Stimulated activated CD4-positive, alpha-beta T cell treated with anti-CD3 and anti-CD28 coated beads, Interleukin-1b, Interleukin-23, amount 100 ng/mL, for 1 hour (primary cell): ENCODE measurements around the gene CYB5R3.

Source experiments
- DNase-seq, 2 donors: peaks; one replicate each; pipeline ENCODE4 v3.0.0-alpha.2; 2020; ENCODE audit warnings: low read depth in 2 of 2

Gene CYB5R3

GRCh38 chr22:42649246-42650099 lies at the start of gene CYB5R3:
Gene CYB5R3, minus strand, starts transcription at chr22:42649392. Its CDS starts 77 bp downstream, at chr22:42649315.
- DNase-seq = peak; percentile 51 to 64

GRCh38 chr22:42697542-42698013 lies 48.4 kb upstream of the CYB5R3 start:
- DNase-seq = no peak

DNA sequence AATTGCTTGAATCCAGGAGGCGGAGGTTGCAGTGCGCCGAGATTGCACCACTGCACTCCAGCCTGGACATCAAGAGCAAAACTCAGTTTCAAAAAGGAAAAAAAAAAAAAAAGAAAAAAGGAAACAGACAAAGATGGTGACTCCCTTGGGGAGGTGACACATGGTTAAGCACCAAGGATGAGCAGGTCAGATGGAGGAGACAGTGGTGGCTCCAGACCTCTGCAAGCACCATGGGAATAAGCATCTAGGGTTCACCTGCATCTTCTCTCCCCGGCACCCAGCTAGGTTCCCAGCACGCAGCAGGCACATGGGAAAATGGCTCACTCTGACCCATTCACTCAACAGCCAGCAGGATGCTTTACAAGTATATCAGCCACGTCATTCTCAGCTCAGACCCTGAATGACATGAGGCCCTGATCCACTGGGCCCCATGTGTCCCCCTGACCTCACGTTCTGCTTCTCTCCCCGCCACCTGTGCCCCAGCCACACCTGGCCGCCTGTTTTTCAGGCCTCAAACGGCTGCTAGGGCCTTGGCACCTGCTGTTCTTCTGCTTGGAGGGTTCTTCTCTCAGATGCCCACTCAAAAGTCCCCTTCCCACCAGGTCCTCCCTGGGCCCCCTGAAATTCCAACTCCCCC lies 47.3 kb upstream of the CYB5R3 start:
- no peak for DNase-seq

DNA sequence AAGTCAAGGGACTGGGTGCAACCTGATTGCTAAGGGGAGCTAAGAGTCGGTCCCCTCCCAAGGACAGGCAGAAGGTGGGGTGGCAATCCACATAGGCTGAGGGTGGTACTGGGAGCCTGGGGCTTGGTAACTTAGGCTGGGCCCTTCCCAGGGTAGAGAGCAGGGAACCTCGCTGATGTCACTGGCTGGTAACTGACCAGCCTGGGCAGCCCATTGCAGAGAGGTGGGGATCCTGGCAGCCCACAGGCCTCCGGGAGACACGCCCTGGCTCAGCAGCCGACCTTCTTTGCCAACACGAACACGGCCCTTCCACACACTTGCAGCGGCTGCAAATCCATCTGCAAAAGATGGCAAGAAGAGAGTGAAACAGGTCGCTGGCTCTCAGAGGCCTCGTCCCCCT lies 46.1 kb upstream of the CYB5R3 start:
- DNase-seq = no peak

DNA sequence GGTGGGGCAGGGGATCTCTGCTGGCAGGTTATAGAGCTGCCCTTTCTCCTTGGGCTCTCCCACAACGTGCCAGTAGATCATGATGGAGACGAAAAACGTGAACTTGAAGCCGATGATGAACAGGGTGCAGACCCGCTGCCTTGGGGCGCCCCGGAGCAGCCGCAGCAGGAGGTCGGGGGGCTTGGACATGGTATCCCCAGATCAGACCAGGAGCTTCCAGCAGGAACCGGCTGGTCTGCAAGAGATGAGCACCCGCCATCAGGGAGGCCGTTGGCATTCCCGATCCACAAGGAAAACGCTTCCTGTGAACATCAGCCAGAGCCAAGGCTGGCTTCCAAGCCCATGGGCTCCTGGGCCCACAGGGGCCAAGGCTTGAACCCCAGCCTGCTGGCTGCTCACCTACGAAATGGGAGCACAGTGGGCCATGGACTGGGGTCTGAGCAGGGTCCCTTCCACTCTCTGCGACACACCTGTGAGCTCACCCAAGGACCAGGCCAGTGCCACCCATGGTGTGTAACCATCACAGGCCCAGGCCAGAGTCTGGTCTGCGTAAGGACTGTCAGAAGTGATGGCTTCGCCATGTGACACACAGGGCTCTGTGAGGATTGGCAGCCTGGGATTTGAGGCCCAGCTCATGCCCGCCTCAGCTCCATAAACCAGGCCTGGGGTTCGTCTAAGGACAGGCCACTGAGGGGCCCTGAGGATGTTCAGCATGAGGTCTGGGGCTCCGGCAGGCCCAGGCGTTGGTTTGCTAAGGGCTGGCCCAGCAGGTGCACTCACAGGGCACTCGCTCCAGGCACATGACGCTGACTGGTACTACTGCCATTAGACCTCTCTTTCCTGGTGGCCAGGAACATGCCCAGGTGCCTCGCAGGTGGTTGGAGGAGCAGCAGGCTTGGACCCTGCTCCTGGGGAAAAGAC lies 44.8 kb upstream of the CYB5R3 start:
- DNase-seq = no peak

DNA sequence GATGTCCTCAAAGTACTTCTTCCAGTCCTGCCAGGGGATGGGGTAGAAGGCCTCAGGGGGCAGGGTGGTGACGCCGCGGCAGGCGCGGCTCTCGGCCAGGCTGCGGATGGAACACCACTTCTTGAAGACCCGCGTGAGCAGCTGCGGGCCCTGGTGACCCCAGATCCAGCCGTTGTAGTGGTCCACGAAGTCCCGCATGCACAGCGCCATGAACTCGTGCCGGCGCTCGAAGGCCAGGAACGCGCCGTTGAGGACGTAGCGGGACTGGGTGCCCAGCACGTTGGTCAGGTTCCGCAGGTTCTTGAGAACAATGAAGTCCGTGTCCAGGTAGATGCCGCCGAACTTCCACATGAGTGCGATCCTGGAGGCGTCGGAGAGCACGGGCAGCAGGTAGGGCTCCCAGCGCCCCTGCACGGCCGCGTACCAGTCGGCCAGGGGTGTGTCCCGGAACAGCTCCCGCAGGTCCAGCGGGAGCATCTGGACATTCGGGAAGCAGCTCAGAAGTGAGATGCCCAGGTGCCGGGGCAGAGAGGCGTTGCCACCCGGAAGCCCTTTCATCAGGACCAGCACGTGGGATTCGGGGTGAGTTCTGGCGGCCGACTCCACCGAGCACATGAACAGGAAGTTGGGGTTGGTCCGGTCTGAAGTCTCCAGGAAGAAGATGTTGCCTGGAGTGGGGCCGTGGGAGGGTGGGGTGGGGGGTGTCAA lies 44.0 kb upstream of the CYB5R3 start:
- no peak for DNase-seq

GRCh38 chr22:42692239-42693054 lies 43.3 kb upstream of the CYB5R3 start:
- no peak for DNase-seq

GRCh38 chr22:42691440-42691839 lies 42.2 kb upstream of the CYB5R3 start:
- DNase-seq = no peak

DNA sequence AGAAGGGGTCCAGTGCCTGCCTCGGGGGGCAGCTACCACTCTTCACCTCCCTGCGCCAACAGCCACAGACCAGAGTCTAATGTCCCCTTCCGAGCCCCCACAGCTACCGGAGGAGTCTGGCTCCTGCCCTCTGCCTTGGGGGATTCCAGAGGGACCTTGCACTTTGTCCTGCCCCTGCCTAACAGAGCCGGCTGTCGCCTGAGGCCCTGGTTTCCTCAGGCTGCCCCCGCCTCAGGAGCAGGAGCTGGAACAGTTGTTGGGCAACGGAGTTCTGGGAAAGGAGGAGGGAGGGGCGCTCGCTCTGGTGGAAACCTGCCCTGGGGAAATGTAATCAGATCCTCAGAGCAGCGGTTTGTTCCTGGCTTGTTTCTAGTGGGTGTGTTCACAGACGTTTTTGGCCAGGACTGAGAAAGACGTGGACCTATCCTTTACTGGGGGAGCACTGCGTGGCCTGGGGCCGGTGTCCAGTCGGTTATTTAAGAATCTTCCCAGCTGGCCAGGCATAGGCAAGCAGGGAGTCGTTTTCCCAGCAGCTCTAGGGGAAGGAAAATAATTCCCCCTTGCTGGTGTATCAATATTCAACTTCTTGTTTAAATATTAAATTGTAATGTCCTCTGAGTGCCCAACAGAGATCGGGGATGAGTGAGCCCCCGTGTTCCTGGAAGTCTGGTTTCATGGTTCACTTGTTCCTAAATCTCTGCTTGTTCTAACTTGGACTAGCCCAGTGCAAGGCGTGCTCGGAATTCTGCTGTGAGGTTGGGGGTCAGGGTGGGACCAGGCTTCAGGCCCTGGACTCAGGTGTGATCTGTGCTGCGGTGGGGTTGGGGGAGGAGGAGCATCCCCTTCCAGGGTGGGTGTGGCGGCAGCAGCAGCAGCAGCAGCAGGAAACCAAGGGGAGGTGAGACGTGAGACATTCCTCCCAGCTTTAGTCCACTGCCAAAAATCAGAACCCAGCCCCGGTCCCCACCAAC lies 39.3 kb upstream of the CYB5R3 start:
- no peak for DNase-seq

- DNase-seq = no peak
Observed at GRCh38 chr22:42686756-42687491, 37.7 kb upstream of the CYB5R3 start.

- DNase-seq = no peak
Observed at GRCh38 chr22:42685941-42686653, 36.9 kb upstream of the CYB5R3 start.

DNA sequence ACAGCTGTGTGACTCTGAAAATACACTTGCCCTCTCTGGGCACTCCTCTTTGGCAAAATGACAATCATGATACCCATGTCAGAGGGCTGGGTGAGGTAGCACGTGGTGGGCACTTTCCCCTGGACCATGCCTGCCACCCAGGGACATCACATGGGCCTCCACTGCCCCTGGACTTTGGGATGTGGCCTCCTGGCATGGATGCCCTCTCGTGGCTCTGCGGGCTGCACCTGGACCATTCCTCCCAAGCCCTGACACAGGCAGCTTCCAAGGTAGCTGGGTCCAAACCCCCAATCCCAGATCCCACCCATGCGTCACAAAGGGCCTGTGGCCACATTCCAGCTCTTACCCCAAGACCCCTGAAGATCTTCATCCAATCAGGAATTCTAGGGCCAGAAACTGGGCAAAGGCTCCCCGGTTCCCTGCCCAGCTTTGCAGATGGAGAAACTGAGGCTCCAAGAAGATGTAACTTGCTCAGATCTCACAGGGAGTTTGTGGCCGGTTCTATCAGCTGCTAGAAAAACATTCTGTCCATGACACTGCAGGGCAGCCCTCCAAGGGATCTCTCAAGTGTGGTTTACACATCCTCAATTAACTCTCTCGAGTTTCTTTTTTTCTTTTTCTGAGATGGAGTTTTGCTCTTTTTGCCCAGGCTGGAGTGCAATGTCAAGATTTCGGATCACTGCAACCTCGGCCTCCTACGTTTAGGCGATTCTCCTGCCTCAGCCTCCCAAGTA lies 35.4 kb upstream of the CYB5R3 start:
- no peak for DNase-seq

DNA sequence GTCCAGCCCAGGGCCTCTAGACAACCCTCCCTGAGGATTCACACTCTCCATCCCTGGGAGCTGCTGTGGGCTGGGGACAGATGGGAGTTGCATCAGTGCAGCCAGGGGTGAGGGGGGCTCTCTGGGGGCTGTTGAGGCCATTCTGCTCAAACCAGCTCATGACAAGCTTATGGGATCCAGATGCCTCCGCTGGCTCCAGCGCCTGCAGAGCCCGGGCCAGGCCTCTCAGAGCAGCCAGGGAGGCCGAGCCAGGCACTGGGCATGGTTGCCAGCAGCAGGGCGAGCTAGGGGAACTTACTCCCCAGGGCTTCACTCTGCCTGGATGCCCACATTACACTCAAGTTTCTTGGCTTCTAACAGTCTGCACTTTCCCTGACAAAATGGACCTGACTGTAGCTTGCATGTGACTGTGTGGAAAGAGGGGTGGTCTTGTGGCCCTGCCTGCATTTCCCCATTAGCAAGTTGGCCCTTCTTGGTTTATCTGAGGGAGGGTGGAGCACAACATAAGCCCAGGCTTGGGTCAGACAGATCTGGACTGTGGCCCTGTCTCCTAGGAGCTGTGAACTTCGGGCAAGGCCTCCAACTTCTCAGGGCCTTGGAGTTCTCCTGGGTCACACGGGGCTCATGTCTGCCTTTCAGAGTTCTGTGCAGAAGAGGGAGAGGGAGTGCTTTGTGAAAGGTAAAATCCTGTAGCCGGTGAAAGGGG lies 34.5 kb upstream of the CYB5R3 start:
- no peak for DNase-seq

- DNase-seq = no peak
Observed at GRCh38 chr22:42682113-42682851, 33.1 kb upstream of the CYB5R3 start.

DNA sequence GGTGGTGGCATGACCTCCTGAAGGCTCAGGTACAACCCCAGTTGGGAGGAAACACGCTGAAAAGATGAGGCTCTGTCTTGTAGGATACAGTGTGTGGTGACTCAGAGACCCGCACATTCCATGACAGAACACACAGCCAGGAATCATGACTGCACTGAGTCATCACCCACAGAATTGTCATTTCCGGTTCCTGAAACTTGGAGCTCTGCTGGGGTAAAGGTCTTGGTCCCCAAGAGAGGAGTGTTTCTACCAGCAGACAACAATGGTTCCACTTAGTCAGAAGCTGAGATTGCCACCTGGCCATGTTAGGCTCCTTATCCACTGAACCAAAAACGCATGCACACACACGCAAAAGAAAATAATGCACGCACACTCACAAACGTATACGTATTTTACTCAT lies 31.5 kb upstream of the CYB5R3 start:
- no peak for DNase-seq

- DNase-seq = no peak
Observed at GRCh38 chr22:42679691-42680090, 30.5 kb upstream of the CYB5R3 start.
